Endodermal cell (in vitro differentiated cells): ENCODE results near the gene BRD3OS. TPM values are rescaled to one million over a fixed set of nuclear protein-coding genes. Genes with fewer than 3 reads are reported as not detected.
"Not testable (repeated sequence)": the region's sequence is repeated elsewhere in the genome, so short reads cannot be mapped to it uniquely, and the experiment has no call there.

Experiments used
- DNase-seq: peaks from one replicate; pipeline ENCODE4 v3.0.0-alpha.2; 2017
- H3K27ac ChIP-seq: 2 replicates; pipeline ENCODE4 v1.5.1; 2013; ENCODE audit warnings: mild to moderate bottlenecking, low read depth, low read length, moderate library complexity
- H3K27me3 ChIP-seq: 2 replicates; pipeline ENCODE4 v1.6.1; 2013; ENCODE audit warnings: mild to moderate bottlenecking, low read length, moderate library complexity; ENCODE audit not compliant: insufficient read depth, control insufficient read depth, poor library complexity, severe bottlenecking
- H3K36me3 ChIP-seq: 2 replicates; pipeline ENCODE4 v1.7.0; 2013; ENCODE audit warnings: mild to moderate bottlenecking, low read length, moderate library complexity; ENCODE audit not compliant: control insufficient read depth, insufficient read depth
- H3K4me1 ChIP-seq: one replicate; pipeline ENCODE4 v1.7.0; 2013; ENCODE audit warnings: low read length; ENCODE audit not compliant: control insufficient read depth, insufficient read depth
- H3K4me3 ChIP-seq: 2 replicates; pipeline ENCODE4 v1.5.1; 2013; ENCODE audit warnings: mild to moderate bottlenecking, low read length, moderate library complexity
- H3K9ac ChIP-seq: 2 replicates; pipeline ENCODE4 v1.6.1; 2013; ENCODE audit warnings: mild to moderate bottlenecking, low read length, moderate library complexity; ENCODE audit not compliant: poor library complexity, severe bottlenecking; ENCODE audit errors: extremely low read depth
- H3K9me3 ChIP-seq: 2 replicates; pipeline ENCODE4 v1.6.1; 2013; ENCODE audit warnings: mild to moderate bottlenecking, low read length, moderate library complexity; ENCODE audit not compliant: control insufficient read depth
- H3K27ac Mint-ChIP-seq: 2 replicates; pipeline ENCODE4 v1.8.0; 2020; ENCODE audit warnings: mixed read lengths
- H3K27me3 Mint-ChIP-seq: 2 replicates; pipeline ENCODE4 v1.8.0; 2021; ENCODE audit warnings: mild to moderate bottlenecking, mixed read lengths; ENCODE audit not compliant: insufficient read depth
- H3K36me3 Mint-ChIP-seq: 2 replicates; pipeline ENCODE4 v1.8.0; 2020; ENCODE audit warnings: low read depth, mixed read lengths
- H3K4me1 Mint-ChIP-seq: 2 replicates; pipeline ENCODE4 v1.8.0; 2020; ENCODE audit warnings: mixed read lengths
- H3K4me3 Mint-ChIP-seq: 2 replicates; pipeline ENCODE4 v1.8.0; 2020; ENCODE audit warnings: mild to moderate bottlenecking, moderate library complexity, mixed read lengths
- H3K9me3 Mint-ChIP-seq: 2 replicates; pipeline ENCODE4 v1.8.0; 2020; ENCODE audit warnings: mild to moderate bottlenecking, mixed read lengths
- CTCF ChIP-seq: fragments of 200-600 bp; sonication (generic); conservative IDR thresholded peaks from 2 replicates; pipeline ENCODE4 v1.5.0; 2021; ENCODE audit warnings: antibody characterized with exemption, mild to moderate bottlenecking
- WGBS, 2 experiments: methylation state at CpG; one replicate each; pipeline versions ENCODE4 v1.1.5 to v1.1.7; 2013; ENCODE audit warnings: missing lambda C conversion rate in 2 of 2, mixed read lengths in 1 of 2; ENCODE audit not compliant: insufficient coverage in 1 of 2, insufficient read length in 1 of 2; 5-methylcytosine and 5-hydroxymethylcytosine counted together
- total RNA-seq, 2 donors: library from RNA; stranded (reverse); fragmentation: NEBNext Ultra II Directional in 1 of 2; extraction: Animal tissue kit (Norgen Biotek cat#: 25700) in 1 of 2; gene quantifications; 2 replicates in 1 of 2; 3 replicates in 1 of 2; pipeline ENCODE4 v1.2.1, GENCODE V29; 2021

BRD3OS gene
- total RNA-seq, 2 donors from 2014 or later: 19.0 to 26.5 TPM

- Histone ChIP-seq H3K27ac (no peak overlapping the region), H3K9ac (no peak overlapping the region), H3K4me3 (no peak overlapping the region), H3K27me3 (peaks cover 27% of the 10 kb centered on the region), H3K9me3 (peaks cover 14% of the 10 kb centered on the region), H3K4me1 (no peaks in the 10 kb centered on the region), H3K36me3 (no peaks in the 10 kb centered on the region)
- 78 to 84% methylated on average over 5 to 6 of the region's 6 CpGs for WGBS, 2 experiments
- Mint-ChIP-seq H3K4me1 (peaks cover 2% of the 10 kb centered on the region), H3K9me3 (peaks cover 40% of the 10 kb centered on the region), H3K4me3 (no peak overlapping the region), H3K27me3 (peaks cover 38% of the 10 kb centered on the region), H3K36me3 (no peaks in the 10 kb centered on the region), H3K27ac (no peak overlapping the region)
- DNase-seq: no peak
- no peak for TF ChIP-seq CTCF
Observed at GRCh38 chr9:134073500-134073899, 48.2 kb downstream of the BRD3OS start.

GRCh38 chr9:134075689-134076088 lies 50.4 kb downstream of the BRD3OS start:
- peaks cover 20% of the 10 kb centered on the region for H3K27me3 Mint-ChIP-seq
- not testable (repeated sequence) for H3K4me3 Mint-ChIP-seq, H3K4me3 ChIP-seq, H3K36me3 ChIP-seq, H3K27ac ChIP-seq, H3K27me3 ChIP-seq, H3K4me1 ChIP-seq, DNase-seq, H3K36me3 Mint-ChIP-seq, H3K27ac Mint-ChIP-seq, H3K4me1 Mint-ChIP-seq, H3K9ac ChIP-seq
- peaks cover 14% of the 10 kb centered on the region for H3K9me3 ChIP-seq
- 85 to 92% methylated on average over 4 to 30 of the region's 31 CpGs for WGBS, 2 experiments
- peaks cover 48% of the 10 kb centered on the region for H3K9me3 Mint-ChIP-seq

GRCh38 chr9:134076644-134077043 lies 51.4 kb downstream of the BRD3OS start:
- peaks cover 14% of the 10 kb centered on the region for H3K9me3 ChIP-seq
- H3K36me3 ChIP-seq: no peaks in the 10 kb centered on the region
- Mint-ChIP-seq H3K9me3 (peaks cover 41% of the 10 kb centered on the region), H3K36me3 (no peaks in the 10 kb centered on the region), H3K27me3 (peaks cover 13% of the 10 kb centered on the region), H3K4me1 (no peaks in the 10 kb centered on the region), H3K4me3 (no peak overlapping the region), H3K27ac (no peak overlapping the region)
- no peak for TF ChIP-seq CTCF
- H3K9ac ChIP-seq: no peak overlapping the region
- H3K27me3 ChIP-seq: peaks cover under 1% of the 10 kb centered on the region
- no peak overlapping the region for H3K27ac ChIP-seq
- DNase-seq: no peak
- no peaks in the 10 kb centered on the region for H3K4me1 ChIP-seq
- 27% methylated on average over 1 of the region's 1 CpG; no CpG with 5 or more reads in 1 of the 2 experiments for WGBS, 2 experiments
- H3K4me3 ChIP-seq: no peak overlapping the region

Other genes with a start within 250 kb of the BRD3OS start
- 10 to 100 TPM; 29.8 to 35.9 TPM for gene VAV2, start 33.2 kb upstream of the BRD3OS start, total RNA-seq
- 100 to 1,000 TPM in 1 of 2 donors, 10 to 100 TPM in 1; 92.3 to 103 TPM for gene BRD3, start 42.5 kb downstream of the BRD3OS start, total RNA-seq
- gene WDR5, start 110.6 kb downstream of the BRD3OS start, total RNA-seq: 10 to 100 TPM; 53.8 to 57.2 TPM
- gene RNU6ATAC, start 139.1 kb downstream of the BRD3OS start, total RNA-seq: 100 to 1,000 TPM; 115 to 156 TPM